H1 (cell line): ENCODE data around the gene ADRA2C. TPM values are rescaled to one million over a fixed set of nuclear protein-coding genes. Genes with fewer than 3 reads are reported as not detected.
A peak's percentile ranks its signal among the peaks of the same experiment; 100 is the strongest.

Experiments used
- CTCF ChIA-PET: fragments of 300-600 bp; sonication (Branson Sonifier 250); formaldehyde crosslinking; loops from one replicate; lab custom pipeline; 2021; ENCODE audit not compliant: partially characterized antibody; lab: Charles Lee
- POLR2A ChIA-PET: fragments of 300-600 bp; sonication (Branson Sonifier 250); formaldehyde crosslinking; loops from one replicate; lab custom pipeline; 2021; ENCODE audit warnings: inconsistent platforms; ENCODE audit not compliant: partially characterized antibody; lab: Charles Lee
- DNase-seq, 2 experiments: peaks; one replicate each; pipeline versions ENCODE4 v3.0.0 to v3.0.0-alpha.2; 2010 to 2022; ENCODE audit warnings: low spot score in 2 of 2, low read depth in 1 of 2, mixed read lengths in 1 of 2
- FAIRE-seq: peaks from 2 replicates; lab custom pipeline; 2011; peaks lifted over from hg19 to GRCh38; lab: Jason Lieb, UNC
- H2AFZ ChIP-seq: 2 replicates; pipeline ENCODE4 v1.8.1; 2012; ENCODE audit warnings: low read length, inconsistent platforms
- H2AK5ac ChIP-seq: 2 replicates; pipeline ENCODE4 v1.6.1; 2013; ENCODE audit warnings: low read depth, low read length
- H2BK120ac ChIP-seq: replicated peaks from 2 replicates; pipeline ENCODE3; 2013; ENCODE audit warnings: low read depth, low read length, inconsistent platforms
- H2BK12ac ChIP-seq: 2 replicates; pipeline ENCODE4 v1.6.1; 2013; ENCODE audit warnings: low read depth, low read length
- H2BK15ac ChIP-seq: 2 replicates; pipeline ENCODE4 v1.6.1; 2013; ENCODE audit warnings: low read length
- H2BK20ac ChIP-seq: 2 replicates; pipeline ENCODE4 v1.6.1; 2013; ENCODE audit warnings: low read length
- H2BK5ac ChIP-seq: 2 replicates; pipeline ENCODE4 v1.6.1; 2013; ENCODE audit warnings: low read depth, low read length
- H3K14ac ChIP-seq: 2 replicates; pipeline ENCODE4 v1.6.1; 2013; ENCODE audit warnings: inconsistent platforms; ENCODE audit not compliant: insufficient read length
- H3K18ac ChIP-seq: 2 replicates; pipeline ENCODE4 v1.6.1; 2013; ENCODE audit warnings: low read length; ENCODE audit errors: extremely low read depth
- H3K23ac ChIP-seq: 2 replicates; pipeline ENCODE4 v1.6.1; 2013; ENCODE audit warnings: inconsistent platforms; ENCODE audit not compliant: insufficient read length
- H3K23me2 ChIP-seq: 2 replicates; pipeline ENCODE4 v1.6.1; 2013; ENCODE audit warnings: low read depth, low read length
- H3K27ac ChIP-seq: 2 replicates; pipeline ENCODE4 v1.6.1; 2011; ENCODE audit warnings: low read depth, low read length, inconsistent platforms
- H3K27me3 ChIP-seq, 4 experiments: replicated peaks in 1 of 4; 1 replicate in 1 of 4; 2 replicates in 3 of 4; pipeline versions ENCODE4 v1.6.1 to v1.8.1; 2011 to 2013; ENCODE audit warnings: low read length in 3 of 4, mild to moderate bottlenecking in 3 of 4, inconsistent platforms in 2 of 4, mixed read lengths in 2 of 4, moderate library complexity in 1 of 4; ENCODE audit not compliant: control insufficient read depth in 3 of 4, insufficient read depth in 3 of 4; ENCODE audit errors: extremely low read depth in 1 of 4
- H3K36me3 ChIP-seq, 4 experiments: 2 replicates each; pipeline versions ENCODE4 v1.6.1 to v1.8.1; 2011 to 2013; ENCODE audit warnings: mild to moderate bottlenecking in 4 of 4, low read length in 3 of 4, moderate library complexity in 2 of 4, control low read depth in 1 of 4, inconsistent platforms in 1 of 4; ENCODE audit not compliant: insufficient read depth in 4 of 4, control insufficient read depth in 2 of 4
- H3K4ac ChIP-seq: replicated peaks from 2 replicates; pipeline ENCODE3; 2013; ENCODE audit warnings: low read length, low read depth, mixed read lengths, inconsistent platforms; ENCODE audit not compliant: insufficient read length
- H3K4me1 ChIP-seq, 4 experiments: replicated peaks in 1 of 4; 1 replicate in 1 of 4; 2 replicates in 3 of 4; pipeline versions ENCODE4 v1.6.1 to v1.8.1; 2011 to 2013; ENCODE audit warnings: low read length in 3 of 4, inconsistent platforms in 2 of 4, mixed read lengths in 1 of 4; ENCODE audit not compliant: insufficient read depth in 4 of 4, control insufficient read depth in 3 of 4
- H3K4me2 ChIP-seq, 2 experiments: 2 replicates each; pipeline versions ENCODE4 v1.6.1 to v1.8.1; 2011 to 2013; ENCODE audit warnings: low read depth in 2 of 2, low read length in 2 of 2, control low read depth in 1 of 2, inconsistent platforms in 1 of 2, mild to moderate bottlenecking in 1 of 2; ENCODE audit not compliant: insufficient read depth in 1 of 2
- H3K4me3 ChIP-seq, 4 experiments: fragments of 200-600, 300-600 bp in 1 of 4; sonication (generic), shearing (Covaris generic), sonication (Bioruptor Twin) in 1 of 4; 2 replicates each; pipeline versions ENCODE4 v1.5.1 to v1.8.1; 2011 to 2016; ENCODE audit warnings: low read length in 4 of 4, low read depth in 3 of 4, control low read depth in 2 of 4, inconsistent platforms in 2 of 4, mild to moderate bottlenecking in 2 of 4, mixed read lengths in 1 of 4, moderate library complexity in 1 of 4; ENCODE audit not compliant: insufficient read depth in 2 of 4; ENCODE audit errors: extremely low read depth in 1 of 4
- H3K56ac ChIP-seq: replicated peaks from 2 replicates; pipeline ENCODE3; 2013; ENCODE audit warnings: low read depth, mild to moderate bottlenecking, mixed read lengths, low read length, inconsistent platforms; ENCODE audit not compliant: insufficient read length
- H3K79me1 ChIP-seq: 2 replicates; pipeline ENCODE4 v1.6.1; 2013; ENCODE audit warnings: low read depth, low read length, control low read depth
- H3K79me2 ChIP-seq, 2 experiments: 2 replicates each; pipeline versions ENCODE4 v1.6.1 to v1.8.1; 2012 to 2013; ENCODE audit warnings: low read length in 2 of 2, mild to moderate bottlenecking in 2 of 2, inconsistent platforms in 1 of 2; ENCODE audit not compliant: insufficient read depth in 2 of 2, control insufficient read depth in 1 of 2
- H3K9ac ChIP-seq, 4 experiments: replicated peaks in 1 of 4; 1 replicate in 1 of 4; 2 replicates in 3 of 4; pipeline versions ENCODE4 v1.6.1 to v1.8.1; 2011 to 2013; ENCODE audit warnings: low read depth in 3 of 4, low read length in 3 of 4, control low read depth in 2 of 4, mild to moderate bottlenecking in 2 of 4, moderate library complexity in 2 of 4, inconsistent platforms in 1 of 4; ENCODE audit errors: extremely low read depth in 1 of 4
- H3K9me3 ChIP-seq, 2 experiments: 2 replicates each; pipeline versions ENCODE4 v1.6.1 to v1.8.1; 2012 to 2013; ENCODE audit warnings: mild to moderate bottlenecking in 2 of 2, moderate library complexity in 2 of 2, control low read depth in 1 of 2, inconsistent platforms in 1 of 2, low read depth in 1 of 2, low read length in 1 of 2, mixed read lengths in 1 of 2; ENCODE audit not compliant: insufficient read depth in 2 of 2
- H4K20me1 ChIP-seq, 2 experiments: replicated peaks in 1 of 2; 2 replicates each; pipeline versions ENCODE3 to v1.8.1; 2011 to 2013; ENCODE audit warnings: inconsistent platforms in 2 of 2, low read length in 2 of 2, mild to moderate bottlenecking in 1 of 2; ENCODE audit not compliant: insufficient read depth in 2 of 2, control insufficient read depth in 1 of 2
- H4K5ac ChIP-seq: 2 replicates; pipeline ENCODE4 v1.6.1; 2013; ENCODE audit warnings: low read length, low read depth, mixed read lengths, inconsistent platforms; ENCODE audit not compliant: insufficient read length
- H4K8ac ChIP-seq: 2 replicates; pipeline ENCODE4 v1.8.0; 2013; ENCODE audit warnings: mild to moderate bottlenecking, moderate library complexity, low read length, inconsistent platforms; ENCODE audit not compliant: insufficient read depth; ENCODE audit errors: extremely low read depth
- H4K91ac ChIP-seq: replicated peaks from 2 replicates; pipeline ENCODE3; 2013; ENCODE audit warnings: low read length, mixed read lengths, inconsistent platforms; ENCODE audit not compliant: insufficient read length
- BACH1 ChIP-seq: IDR thresholded peaks from 2 replicates; pipeline ENCODE4 v1.6.1; 2012; ENCODE audit warnings: low read length, improper control_type of control experiment
- BCL11A ChIP-seq, 2 experiments: IDR thresholded peaks; one replicate each; pipeline ENCODE4 v1.6.1; 2011; ENCODE audit warnings: low read depth in 2 of 2, low read length in 2 of 2, mild to moderate bottlenecking in 2 of 2
- CTCF ChIP-seq, 3 experiments: IDR thresholded peaks; 1 replicate in 2 of 3; 2 replicates in 1 of 3; pipeline versions ENCODE4 v1.5.1 to v1.6.1; 2011; ENCODE audit warnings: low read length in 3 of 3, mild to moderate bottlenecking in 3 of 3, inconsistent platforms in 2 of 3, low read depth in 1 of 3, moderate library complexity in 1 of 3; ENCODE audit not compliant: insufficient read depth in 1 of 3; ENCODE audit errors: control extremely low read depth in 1 of 3
- FOSL1 ChIP-seq: IDR thresholded peaks from 2 replicates; pipeline ENCODE4 v1.6.1; 2011; ENCODE audit warnings: mild to moderate bottlenecking, low read depth, low read length, moderate library complexity; ENCODE audit not compliant: insufficient read depth
- GTF2F1 ChIP-seq: IDR thresholded peaks from 2 replicates; pipeline ENCODE4 v1.6.1; 2012; ENCODE audit warnings: low read depth, low read length, improper control_type of control experiment, borderline replicate concordance
- NANOG ChIP-seq: IDR thresholded peaks from 2 replicates; pipeline ENCODE4 v1.6.1; 2011; ENCODE audit warnings: low read length, low read depth, mild to moderate bottlenecking, inconsistent platforms; ENCODE audit not compliant: insufficient read depth, poor library complexity, severe bottlenecking
- NRF1 ChIP-seq: IDR thresholded peaks from 2 replicates; pipeline ENCODE4 v1.6.1; 2011; ENCODE audit warnings: mild to moderate bottlenecking, low read depth, low read length, improper control_type of control experiment
- POLR2AphosphoS5 ChIP-seq: IDR thresholded peaks from 2 replicates; pipeline ENCODE4 v1.6.1; 2011; ENCODE audit warnings: low read depth, low read length
- TCF12 ChIP-seq: IDR thresholded peaks from 2 replicates; pipeline ENCODE4 v1.6.1; 2011; ENCODE audit warnings: low read depth, mild to moderate bottlenecking, low read length
- USF2 ChIP-seq: IDR thresholded peaks from 2 replicates; pipeline ENCODE4 v1.6.1; 2011; ENCODE audit warnings: low read length, improper control_type of control experiment
- WGBS, 2 experiments: shearing (Covaris generic) in 1 of 2; methylation state at CpG; one replicate each; pipeline versions ENCODE4 v1.1.6 to v1.1.7; 2013 to 2015; ENCODE audit warnings: low lambda C conversion rate in 2 of 2, mixed read lengths in 2 of 2, inconsistent platforms in 1 of 2, low coverage in 1 of 2, missing lambda C conversion rate in 1 of 2; ENCODE audit not compliant: insufficient replicate concordance in 2 of 2, insufficient coverage in 1 of 2, insufficient read length in 1 of 2; ENCODE audit errors: extremely low coverage in 1 of 2, missing lambda C conversion rate in 1 of 2; 5-methylcytosine and 5-hydroxymethylcytosine counted together
- polyA plus RNA-seq, 7 experiments: library from polyadenylated mRNA; depleted of rRNA in 3 of 7; stranded (reverse) in 5 of 7; unstranded in 2 of 7; fragments of >200 nt in 5 of 7; fragments of 200-250 nt in 2 of 7; gene quantifications; 1 replicate in 5 of 7; 2 replicates in 1 of 7; 4 replicates in 1 of 7; pipeline versions ENCODE4 v1.2.1 to v1.2.3, GENCODE V29; 2011 to 2013; ENCODE audit warnings: missing spikeins in 2 of 7, mixed read lengths in 2 of 7
- total RNA-seq: library from RNA; stranded (reverse); fragmentation: NEBNext Ultra II Directional; extraction: Animal tissue kit (Norgen Biotek cat#: 25700); gene quantifications from 2 replicates; pipeline ENCODE4 v1.2.1, GENCODE V29; 2021

The ADRA2C gene
- total and polyA plus RNA-seq, 2 of the 8 experiments (the other 6 are each of a cell fraction or from before 2014, with no cell fraction given): 14.6 to 14.8 TPM

GRCh38 chr4:3803475-3803847 is 37.3 kb downstream of the ADRA2C start:
- TF ChIP-seq BCL11A (IDR thresholded peaks at IDR 0.05; ENCODE audit: low read depth in 2 of 2, low read length in 2 of 2) (no peak), USF2 (no peak), TCF12 (no peak), POLR2AphosphoS5 (no peak), NANOG (no peak), BACH1 (no peak), FOSL1 (no peak), NRF1 (no peak), GTF2F1 (no peak), CTCF (IDR thresholded peaks at IDR 0.05; ENCODE audit: control extremely low read depth in 1 of 3, insufficient read depth in 1 of 3, low read depth in 1 of 3, low read length in 3 of 3) (no peak)

More at GRCh38 chr4:3803475-3803847, 37.3 kb downstream of the ADRA2C start:
- Histone ChIP-seq H3K18ac (no peak overlapping the region), H3K9me3 (no peaks in the 10 kb centered on the region; a peak in 1 of 4 replicates), H4K91ac (no peak overlapping the region), H3K56ac (no peak overlapping the region), H2BK12ac (peak overlapping the region; percentile 68; the same call in 1 of the 2 replicates), H2AFZ (no peak overlapping the region), H4K8ac (no peak overlapping the region), H2AK5ac (no peak overlapping the region), H3K14ac (no peak overlapping the region), H3K36me3 (no peaks in the 10 kb centered on the region; a peak in 1 of 8 replicates), H3K4me2 (no peak overlapping the region), H3K79me2 (no peaks in the 10 kb centered on the region), H3K79me1 (no peaks in the 10 kb centered on the region), H3K27me3 (peaks cover 0 to 3% (median 0%) of the 10 kb centered on the region in 4 experiments; a peak in 1 of 7 replicates), H3K23ac (no peak overlapping the region), H3K27ac (no peak overlapping the region), H3K4me3 (no peak overlapping the region), H3K9ac (no peak overlapping the region), H3K4me1 (peaks cover 4 to 18% (median 9%) of the 10 kb centered on the region in 4 experiments), H4K20me1 (no peaks in the 10 kb centered on the region), H3K4ac (no peak overlapping the region), H3K23me2 (no peaks in the 10 kb centered on the region), H4K5ac (no peak overlapping the region), H2BK15ac (no peak overlapping the region), H2BK20ac (no peak overlapping the region), H2BK120ac (peak overlapping the region; percentile 38), H2BK5ac (peak overlapping the region; percentile 52; the same call in 1 of the 2 replicates)
- POLR2A ChIA-PET: interaction anchor here (0.6 kb wide), 1 partner anchor 864 kb away, joined by 4 read pairs; no protein-coding TSS in a partner anchor
- FAIRE-seq (no peak), DNase-seq (no peak)
- WGBS, 2 experiments: 95% methylated on average over 7 of the region's 18 CpGs; no CpG with 5 or more reads in 1 of the 2 experiments
- CTCF ChIA-PET: interaction anchor here (1.0 to 2.1 kb wide), 3 partner anchors 10 to 77 kb away, joined by 3 to 13 read pairs (median 4); no protein-coding TSS in a partner anchor
